ENCODE data around the gene CFAP74.
A peak's percentile ranks its signal among the peaks of the same experiment; 100 is the strongest.

The CFAP74 gene

DNA sequence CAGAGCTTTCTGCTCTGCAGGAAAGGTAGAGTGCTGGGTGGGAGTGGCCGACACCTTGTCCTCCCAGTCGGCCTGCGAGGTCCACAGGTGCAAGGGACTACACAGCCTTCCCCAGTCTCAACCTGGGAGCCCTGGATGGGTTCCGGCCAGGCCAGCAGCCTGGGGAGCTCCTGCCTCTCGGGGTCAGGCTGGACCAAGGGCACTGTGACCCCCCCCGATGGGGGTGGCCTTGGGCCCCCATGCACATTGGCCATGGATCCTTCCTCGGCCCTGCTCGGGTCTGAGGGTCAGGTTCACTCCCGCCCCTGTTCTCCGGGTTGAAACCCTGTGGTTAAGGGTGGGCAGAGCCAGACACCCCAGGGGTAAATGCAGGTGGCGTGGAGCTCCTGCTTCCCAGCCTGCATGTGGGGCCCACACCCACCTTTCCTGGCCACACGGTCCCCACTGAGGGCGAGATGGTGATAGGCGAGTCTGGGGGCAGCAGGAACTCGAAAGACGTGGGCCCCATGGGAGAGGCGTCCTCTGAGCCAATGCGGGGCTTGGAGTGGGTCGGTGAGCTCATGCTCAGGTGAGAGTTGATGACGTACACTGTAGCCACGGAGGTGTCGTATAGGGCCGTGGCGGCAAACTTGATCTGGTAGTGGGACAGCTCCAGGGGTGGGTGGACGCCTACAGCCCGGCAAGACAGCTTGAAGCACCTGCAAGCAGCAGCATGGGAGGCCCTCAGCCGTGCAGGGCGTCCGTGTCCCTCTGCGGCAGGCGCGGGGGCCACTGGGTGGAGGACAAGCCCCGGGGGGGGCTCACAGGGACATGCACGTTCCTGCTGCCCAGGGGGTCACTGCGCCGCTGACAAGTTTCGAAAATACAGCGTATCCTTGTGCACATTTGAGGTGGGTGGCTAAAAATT, 73.7 kb downstream of the CFAP74 start:
- DNase-seq (ENCODE audit: low read depth): no peak

DNA sequence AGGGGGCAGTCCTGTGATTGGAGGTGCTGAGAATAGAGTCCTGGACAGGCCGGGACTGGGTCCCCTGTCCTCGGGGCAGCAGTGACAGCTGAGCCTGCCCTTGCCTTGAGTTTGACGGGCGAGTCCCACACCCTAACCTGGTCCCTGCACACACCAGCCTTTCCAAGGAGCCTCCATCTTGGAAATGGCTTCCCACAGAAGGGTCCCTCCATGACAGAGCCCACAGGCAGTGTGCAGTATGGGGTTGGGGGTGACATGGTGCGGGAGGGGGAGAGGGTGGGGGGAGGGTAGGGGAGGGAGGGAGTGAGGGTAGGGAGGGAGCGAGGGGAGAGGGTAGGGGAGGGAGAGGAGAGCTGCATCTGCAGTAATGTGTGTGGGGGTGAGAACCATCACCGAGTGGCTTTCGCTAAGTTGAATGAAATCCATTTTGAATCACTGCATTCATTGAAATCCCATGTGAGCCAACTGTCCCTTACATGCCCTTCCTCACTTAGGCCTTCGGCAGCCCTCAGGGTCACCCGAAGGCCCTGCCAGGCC, 74.4 kb downstream of the CFAP74 start:
- DNase-seq (ENCODE audit: low read depth): no peak

DNA sequence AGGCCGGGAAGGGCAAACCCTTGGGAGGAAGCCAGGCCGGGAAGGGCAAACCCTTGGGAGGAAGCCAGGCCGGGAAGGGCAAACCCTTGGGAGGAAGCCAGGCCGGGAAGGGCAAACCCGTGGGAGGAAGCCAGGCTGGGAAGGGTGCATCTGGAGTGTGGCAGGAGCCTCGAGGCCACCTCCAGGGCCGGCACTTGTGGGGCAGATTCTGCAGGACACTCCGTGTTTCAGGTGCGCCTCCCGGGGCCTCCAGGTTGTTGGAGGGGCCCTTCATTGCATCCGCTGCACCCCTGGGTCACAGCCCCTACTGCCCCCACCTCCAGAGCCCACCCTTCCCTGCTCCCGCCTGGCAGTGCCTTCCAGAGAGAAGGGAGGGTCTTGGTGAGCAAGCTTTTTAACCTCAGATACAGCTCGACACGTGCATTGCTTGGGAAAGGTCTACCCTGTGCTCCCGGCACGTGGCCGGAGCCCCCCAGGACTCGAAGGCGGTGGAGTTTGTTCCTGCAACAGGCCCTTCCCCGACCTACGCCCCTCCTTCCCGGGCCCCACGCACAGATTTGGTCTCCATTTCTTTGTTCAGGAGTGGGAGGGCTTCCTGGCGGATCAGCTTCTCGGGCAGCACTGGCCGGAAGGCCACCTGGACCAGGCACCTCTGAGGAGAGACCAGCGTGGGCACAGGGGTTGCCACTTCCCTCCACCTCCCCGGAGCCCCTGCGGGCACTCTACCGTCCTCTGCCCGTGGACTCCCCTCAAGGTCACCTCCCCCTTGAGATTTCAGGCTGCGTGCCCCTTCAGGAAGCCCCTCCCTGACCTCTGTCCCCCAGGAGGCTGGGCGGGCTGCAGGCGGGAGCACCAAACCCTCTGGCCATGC, 75.1 kb downstream of the CFAP74 start:
- no peak for DNase-seq (ENCODE audit: low read depth)

DNA sequence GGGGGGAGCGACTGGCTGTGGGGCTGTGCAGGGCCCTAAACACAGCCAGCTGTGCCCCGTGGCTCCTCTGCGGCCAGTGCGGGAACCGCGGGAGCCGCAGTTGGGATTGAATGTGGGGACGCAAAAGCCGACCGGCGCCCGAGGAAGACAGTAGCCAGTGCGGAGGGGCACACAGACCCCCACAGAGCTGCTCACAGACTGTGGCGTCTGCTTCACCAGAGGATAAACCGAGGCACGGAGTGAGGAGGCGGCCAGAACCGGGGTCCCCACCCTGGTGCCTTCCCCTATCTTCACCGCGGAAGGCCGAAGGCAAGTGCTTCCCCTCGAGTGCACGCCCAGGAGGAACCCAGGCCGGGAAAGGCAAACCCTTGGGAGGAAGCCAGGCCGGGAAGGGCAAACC, 75.8 kb downstream of the CFAP74 start:
- DNase-seq (ENCODE audit: low read depth): no peak

DNA sequence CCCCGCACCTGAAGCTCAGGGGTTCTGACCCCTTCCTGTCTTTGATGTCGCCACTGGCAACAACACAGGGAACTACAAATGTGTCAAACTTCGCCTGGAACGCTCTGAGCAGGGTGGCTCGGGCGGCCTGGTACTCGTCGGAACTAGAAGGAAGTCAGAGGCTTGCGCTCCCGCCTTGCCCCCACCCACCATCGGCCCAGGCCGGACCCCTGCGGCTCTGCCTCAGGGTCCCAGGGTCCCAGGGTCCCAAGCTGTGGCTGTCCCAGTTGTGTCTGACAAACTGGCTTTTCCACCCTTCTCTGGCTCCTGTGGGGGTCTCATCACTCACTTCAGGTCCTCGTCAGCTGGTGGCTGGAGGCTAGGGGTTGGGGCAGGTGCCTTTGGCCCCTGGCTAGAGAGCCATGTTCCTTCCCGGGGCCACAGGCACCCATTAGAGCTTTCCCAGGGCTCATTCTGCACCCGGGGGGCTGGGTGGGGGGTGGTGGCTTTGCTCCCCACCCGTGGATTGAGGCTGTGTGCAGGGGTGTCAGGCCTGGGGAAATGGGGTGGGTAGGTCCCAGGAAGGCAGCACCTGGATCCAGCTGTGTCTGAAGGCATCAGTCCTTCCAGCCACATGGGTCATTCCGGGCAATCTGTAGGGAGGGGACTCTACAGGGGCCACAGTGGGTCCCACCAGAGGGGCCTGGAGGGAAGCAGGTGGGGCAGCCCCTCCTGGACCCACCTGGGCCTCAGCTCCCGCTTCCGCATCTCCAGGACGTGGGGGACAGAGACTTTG, 76.5 kb downstream of the CFAP74 start:
- no peak for DNase-seq (ENCODE audit: low read depth)

DNA sequence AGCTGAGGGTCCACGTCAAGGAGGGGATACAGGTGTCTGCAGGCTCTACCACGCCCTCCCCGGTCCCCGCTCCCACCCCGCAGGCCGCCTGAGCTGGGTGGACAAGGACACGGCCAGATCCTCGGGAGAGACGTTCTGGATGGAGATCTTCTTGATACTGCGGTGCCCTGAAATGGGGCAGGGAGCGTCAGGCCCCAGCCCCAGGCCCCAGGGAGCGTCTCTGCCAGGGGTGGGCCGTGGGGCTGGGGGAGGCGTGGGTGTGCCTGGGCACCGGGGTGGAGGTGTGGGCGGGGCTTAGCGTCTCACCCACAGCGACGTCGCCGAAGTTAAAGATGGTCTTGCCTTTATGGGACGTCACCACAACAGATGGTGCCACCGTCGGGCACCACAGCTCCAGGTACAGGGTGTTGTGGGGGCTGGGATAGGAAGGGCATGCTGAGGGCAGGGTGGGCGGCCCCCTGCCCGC, 77.2 kb downstream of the CFAP74 start:
- no peak for DNase-seq (ENCODE audit: low read depth)

DNA sequence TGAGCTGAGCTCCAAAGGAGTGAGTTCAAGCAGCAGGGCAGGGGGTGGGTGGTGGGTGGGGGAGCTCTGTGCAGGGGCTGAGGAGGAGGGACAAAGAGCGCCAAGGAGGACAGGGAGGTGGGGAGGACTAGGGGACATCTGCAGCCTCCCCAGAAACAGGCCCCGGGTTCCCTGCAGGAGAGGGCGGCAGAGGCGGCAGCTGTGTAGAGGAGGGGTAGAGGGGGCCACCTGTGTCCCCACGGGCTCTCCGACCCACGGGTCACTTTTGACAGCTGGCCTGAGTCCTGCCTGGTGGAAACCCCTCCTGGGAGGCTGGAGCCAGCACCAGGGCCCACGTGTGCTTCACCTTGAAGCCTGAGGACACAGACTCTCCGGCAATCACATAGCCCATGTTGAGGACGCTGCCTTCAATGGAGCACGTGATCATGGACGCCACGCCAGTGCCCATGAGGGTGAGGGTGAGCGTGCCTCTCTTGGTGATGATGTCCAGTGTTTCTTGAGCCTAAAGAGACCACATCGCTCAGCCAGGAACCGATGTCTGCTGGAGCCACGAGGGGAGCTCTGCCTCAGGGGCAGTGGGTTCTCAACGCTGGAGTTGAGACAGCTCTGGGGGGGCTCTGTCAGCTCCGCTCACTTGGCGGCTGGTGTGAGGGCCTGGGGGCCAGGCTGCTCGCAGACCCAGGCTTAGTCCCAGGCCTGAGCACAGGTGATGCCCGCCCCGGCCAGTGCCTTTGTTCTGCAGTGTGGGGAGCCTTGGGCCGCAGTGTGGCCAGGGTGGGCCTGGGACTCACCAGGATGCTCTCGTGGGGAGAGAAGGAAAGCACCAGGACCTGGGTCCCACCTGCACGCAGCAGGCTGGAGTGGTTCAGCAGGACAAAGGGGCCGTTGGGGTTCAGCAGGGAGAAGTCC, 77.9 kb downstream of the CFAP74 start:
- DNase-seq (ENCODE audit: low read depth): no peak

DNA sequence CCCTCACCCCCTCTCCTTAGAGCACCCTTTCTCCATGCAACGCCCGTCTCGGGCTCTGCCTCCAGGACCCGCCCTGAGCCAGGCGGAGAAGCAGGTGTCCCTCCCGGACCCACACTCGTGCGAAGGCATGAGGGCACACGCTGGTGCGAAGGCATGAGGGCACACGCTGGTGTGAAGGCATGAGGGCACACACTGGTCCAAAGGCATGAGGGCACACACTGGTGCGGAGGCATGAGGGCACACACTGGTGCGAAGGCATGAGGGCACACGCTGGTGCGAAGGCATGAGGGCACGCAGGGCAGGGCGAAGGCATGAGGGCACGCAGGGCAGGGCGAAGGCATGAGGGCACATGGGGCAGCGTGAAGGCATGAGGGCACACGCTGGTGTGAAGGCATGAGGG, 78.7 kb downstream of the CFAP74 start:
- DNase-seq (ENCODE audit: low read depth): no peak

DNA sequence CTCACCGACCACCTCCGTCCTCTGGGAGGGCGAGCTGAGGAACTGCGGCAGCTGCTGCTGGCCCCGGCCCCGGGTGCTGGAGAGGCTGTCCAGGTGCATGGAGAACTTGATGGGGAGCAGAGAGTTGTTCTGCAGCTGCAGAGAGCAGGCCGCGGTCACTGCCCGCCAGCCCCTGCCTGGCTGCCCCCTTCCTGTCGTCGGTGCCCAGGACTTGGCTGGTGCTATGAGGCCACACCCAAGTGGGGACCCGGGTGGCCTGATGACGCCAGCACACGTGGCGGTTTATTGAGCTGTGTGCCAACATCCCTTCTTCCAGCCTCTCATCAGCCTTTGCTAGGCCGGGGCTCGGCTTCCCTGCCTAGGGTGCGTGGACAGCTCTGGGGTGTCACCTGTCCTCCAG, 79.2 kb downstream of the CFAP74 start:
- no peak for DNase-seq (ENCODE audit: low read depth)

DNA sequence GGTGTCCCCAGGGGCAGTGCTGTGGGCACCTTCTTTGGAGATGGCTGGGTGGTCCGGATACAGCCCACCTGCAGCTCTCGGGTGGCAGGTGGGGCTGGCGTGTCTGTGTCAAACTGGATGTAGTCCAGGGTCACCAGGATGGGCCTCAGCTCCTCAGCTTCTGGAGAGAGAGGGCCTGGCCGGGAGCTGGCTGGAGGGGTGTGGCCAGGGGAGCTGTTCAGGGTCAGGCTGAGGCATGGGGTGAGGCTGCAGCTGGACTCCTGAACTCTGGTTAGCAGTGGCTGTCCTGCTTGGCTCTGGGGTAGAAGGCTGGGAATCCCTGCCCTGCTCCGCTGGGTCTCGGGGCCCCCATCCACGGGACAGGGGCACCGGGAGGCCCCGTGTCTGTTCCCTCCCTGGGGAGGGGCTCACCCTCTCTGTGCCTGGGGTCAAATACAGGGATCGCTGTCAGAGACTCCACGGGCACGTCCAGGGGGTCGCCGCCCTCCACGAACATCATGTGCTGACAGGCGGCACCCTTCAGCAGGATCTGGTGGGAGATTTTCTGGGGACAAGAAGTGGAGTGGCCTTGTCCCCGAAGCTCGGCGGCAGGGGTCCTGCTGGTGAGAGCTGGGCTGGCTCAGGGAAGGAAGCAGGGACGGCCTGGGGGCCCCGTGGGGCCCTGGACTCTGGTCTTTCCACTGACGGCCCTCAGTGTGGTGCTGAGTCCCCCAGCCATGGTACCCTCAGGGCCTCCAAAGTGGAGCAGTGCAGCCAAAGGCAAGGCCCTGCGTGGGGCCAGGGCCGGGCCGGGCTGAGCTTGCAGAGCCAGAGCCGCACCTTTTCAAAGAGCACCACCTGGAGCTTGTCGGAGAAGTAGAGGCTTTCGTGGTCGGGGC, 80.4 kb downstream of the CFAP74 start:
- no peak for DNase-seq (ENCODE audit: low read depth)

DNA sequence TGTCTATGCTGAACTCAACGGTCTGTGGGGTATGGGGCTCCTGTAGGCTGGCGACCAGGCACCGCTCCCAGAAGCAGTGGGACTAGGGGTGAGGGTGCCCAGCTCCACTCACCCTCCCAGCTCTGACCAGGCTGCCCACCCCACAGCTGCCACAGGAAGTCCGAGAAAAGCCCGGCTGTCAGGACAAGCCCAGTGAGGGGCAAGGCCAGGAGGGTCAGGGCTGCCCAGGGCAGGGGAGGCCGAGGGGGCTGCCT, 81.0 kb downstream of the CFAP74 start:
- no peak for DNase-seq (ENCODE audit: low read depth)

DNA sequence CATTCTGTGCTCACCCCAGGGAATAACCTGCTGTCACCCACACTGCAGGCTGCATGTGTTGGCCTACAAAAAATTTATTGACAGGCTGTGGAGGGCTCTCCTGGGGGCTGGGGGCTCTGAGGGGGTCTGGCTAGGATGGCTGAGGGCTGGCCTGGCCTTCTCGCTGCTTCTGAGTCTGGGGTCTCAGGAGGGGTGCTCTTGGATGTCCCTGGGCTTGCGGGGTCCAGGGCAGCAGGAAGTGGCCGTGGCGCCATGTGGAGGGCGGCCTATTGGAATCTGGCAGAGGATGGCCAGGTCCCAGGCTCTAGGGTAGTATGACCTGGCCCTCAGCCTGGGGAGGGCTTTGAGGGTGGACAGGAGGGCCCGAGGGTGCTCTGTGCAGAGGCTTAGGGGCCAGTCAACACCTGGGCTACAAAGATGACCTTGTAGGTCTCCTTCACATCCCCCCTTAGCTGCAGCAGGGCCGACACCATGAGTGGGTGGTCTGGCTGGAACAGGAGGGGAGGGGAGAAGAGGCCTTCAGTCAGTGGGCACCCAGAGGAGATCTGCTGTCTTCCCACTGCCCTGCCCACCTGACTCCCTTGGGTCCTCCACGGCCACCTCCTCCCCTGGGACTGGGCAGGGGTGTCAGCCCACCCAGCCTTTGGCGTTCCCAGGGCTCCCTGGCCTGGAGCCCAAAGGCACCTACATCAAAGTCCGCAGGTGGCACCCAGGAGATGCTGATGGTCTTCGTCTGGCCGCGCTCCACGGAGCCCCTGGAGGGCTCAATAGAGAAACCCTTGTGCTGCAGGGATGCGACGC, 81.5 kb downstream of the CFAP74 start:
- DNase-seq (ENCODE audit: low read depth): no peak

DNA sequence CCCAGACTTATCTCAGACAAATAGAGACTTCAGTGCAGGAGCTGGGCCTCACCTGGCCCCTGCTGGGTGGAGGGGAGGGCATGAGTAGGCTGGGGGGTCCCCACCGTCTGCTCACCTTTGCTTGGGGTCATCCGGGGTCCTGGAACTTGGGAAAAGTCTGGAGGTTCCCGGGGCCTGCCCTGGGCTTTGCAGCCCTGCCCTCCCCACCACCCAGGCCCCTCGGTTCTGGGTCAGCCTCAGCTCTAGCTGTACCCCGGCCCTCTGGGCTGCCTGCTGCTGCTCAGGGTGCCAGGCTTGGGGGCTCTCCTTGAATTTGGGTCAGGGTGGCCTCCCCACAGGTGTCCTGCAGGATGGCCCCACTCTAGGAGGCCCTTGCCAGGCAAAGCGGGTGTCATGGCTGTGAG, 82.1 kb downstream of the CFAP74 start:
- no peak for DNase-seq (ENCODE audit: low read depth)

DNA sequence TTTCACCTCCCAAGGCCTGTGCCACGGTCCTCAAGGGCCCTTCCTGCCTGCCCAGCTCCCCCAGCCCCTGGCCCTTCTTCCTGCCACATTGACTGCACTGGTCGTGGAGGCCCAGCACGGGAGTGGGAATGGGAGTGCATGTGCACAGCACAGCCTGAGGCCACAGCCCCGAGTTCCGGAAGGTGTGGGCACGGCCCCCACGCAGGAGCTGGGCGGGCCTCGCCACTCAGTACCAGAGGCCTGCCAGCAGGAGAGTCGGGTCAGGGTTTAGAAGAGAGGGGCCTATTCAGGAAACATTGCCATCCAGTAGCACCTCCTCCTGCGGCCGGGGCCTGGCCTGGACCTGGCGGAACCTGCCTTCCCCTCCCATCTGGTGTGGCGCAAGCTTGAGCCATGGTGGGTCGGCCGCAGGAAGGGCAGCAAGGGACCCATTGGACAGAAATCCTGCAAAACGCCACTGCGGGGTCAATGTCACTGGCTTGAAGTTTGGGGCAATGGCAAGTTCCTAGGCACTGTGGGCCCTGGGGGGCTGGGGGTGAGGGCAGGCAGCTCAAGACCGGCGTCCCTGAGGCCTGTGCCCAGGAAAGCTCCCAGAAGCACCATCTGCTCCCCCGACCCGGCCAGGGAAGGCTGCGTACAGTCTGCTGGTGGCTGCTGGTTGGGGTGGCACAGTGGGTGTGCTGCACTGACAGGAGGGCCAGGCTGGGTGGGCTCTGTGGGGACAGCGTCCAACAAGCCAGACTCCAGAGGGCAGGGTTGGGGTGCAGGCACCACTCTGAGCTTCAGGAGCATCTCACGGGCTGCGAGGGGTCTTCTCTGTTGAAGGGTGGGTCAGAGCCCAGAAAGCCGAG, 82.8 kb downstream of the CFAP74 start:
- DNase-seq (ENCODE audit: low read depth): no peak

DNA sequence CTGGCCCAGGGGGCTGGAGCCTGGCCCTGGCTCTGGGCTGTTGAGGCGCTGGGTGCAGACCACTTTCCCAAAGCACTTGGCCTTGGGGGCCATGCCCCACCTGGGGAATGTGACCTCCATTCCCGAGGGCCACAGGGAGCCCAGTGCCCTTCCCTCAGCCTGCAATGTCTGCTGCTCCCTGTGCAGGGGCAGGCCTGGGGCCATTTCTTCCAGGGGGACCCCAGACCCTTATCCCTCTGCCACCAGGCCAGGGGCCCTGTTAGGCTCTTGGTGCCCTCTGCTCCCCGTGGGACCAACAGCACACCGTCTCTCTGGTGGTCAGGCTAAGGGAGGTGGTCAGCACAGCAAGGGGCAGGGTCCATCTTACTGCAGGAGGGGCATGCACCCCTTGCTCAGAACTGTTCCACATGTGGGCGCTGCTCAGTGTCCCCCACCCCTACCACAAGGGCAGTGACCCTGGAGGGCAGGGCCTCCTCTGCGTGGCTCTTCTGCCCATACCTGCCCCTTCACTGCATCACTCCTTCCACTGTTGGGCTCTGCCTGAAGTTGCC, 83.5 kb downstream of the CFAP74 start:
- no peak for DNase-seq (ENCODE audit: low read depth)

DNA sequence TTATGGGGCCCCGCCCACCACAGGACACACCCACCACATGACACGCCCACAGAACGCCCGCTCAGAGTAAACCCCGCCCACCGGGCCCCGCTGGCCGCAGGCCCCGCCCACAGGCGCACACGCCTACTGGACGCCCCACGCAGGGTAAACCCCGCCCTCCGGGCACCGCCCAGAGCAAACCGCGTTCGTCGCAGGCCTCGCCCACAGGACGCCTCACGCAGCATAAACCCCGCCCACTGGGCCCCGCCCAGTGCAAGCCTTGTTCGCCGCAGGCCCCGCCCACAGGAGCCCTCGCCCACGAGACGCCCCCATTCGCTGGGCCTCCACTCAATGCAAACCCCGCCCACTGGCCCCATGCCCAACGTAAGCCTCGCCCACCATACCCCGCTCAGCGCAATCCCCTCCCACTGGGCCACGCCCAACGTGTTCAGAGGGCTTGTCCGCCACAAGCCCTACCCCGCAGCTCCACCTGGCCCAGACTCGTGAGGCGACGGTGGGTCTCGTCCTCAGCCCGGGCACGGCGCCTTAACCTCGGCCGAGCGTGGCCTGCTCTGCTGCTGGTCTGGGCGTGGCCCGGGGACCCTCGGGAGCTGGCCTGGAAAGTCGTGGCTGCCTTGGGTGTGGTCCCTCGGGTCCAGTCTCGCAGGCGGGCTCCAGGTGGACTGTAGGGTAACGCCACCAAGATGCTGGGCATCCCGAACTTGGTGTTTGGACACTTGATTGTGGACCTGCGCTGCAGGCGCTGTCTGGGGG, 84.1 kb downstream of the CFAP74 start:
- peak; percentile 96 for DNase-seq (ENCODE audit: low read depth)

DNA sequence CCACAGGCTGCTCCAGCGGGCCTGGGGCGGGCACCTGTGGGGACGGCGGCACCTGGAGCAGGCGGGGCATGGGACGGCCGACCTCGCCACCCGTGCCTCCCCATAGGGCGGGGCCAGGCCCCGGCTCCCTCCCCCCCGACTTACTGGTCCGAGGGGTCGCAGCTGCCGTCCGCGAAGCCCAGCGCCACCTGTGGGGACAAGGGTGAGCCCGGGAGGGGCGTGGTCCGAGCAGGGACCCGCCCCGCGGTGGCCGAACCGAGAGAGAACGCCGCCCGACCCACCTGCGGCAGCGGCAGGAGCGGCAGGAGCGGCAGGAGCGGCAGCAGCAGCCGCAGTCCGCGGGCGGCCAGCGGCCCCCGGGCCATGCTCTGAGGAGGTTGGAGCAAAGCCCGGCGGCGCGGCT, 84.7 kb downstream of the CFAP74 start, which contains the start of gene TMEM52:
Gene TMEM52 (minus strand): TSS at position 379 of the 403 bp plus-strand sequence. CDS start 14 bp downstream, at position 365.
- DNase-seq (ENCODE audit: low read depth): no peak

Measured in stimulated activated CD8-positive, alpha-beta memory T cell treated with anti-CD3 and anti-CD28 coated beads, Interleukin-4, amount 100 ng/mL, for 24 hours (primary cell).